ENCODE results near the gene NT5E.

DNA sequence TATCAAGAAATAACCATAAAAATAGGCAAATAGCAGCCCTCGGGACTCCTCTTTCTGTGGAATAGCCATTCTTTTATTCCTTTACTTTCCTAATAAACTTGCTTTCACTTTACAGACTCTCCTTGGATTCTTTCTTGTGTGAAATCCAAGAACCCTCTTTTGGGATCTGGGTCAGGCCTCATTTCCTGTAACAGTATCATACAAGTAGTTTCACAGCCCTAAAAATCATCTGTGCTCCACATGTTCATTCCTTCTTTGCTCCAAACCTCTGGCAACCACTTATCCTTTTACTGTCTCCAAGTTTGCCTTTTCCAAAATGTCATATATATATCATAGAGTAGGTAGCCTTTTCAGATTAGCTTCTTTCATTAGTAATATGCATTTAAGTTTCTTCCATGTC lies 13.5 kb upstream of the NT5E start:
- TF ChIP-seq, protein P1, sequence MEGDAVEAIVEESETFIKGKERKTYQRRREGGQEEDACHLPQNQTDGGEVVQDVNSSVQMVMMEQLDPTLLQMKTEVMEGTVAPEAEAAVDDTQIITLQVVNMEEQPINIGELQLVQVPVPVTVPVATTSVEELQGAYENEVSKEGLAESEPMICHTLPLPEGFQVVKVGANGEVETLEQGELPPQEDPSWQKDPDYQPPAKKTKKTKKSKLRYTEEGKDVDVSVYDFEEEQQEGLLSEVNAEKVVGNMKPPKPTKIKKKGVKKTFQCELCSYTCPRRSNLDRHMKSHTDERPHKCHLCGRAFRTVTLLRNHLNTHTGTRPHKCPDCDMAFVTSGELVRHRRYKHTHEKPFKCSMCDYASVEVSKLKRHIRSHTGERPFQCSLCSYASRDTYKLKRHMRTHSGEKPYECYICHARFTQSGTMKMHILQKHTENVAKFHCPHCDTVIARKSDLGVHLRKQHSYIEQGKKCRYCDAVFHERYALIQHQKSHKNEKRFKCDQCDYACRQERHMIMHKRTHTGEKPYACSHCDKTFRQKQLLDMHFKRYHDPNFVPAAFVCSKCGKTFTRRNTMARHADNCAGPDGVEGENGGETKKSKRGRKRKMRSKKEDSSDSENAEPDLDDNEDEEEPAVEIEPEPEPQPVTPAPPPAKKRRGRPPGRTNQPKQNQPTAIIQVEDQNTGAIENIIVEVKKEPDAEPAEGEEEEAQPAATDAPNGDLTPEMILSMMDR (conservative IDR thresholded peaks at IDR 0.05), result no peak
- TF ChIP-seq ZFX (IDR thresholded peaks at IDR 0.05), result no peak

Measured in C4-2B (cell line).